ENCODE measurements around the gene LNP1.

The LNP1 gene

GRCh38 chr3:100483529-100483928 lies 82.2 kb downstream of the LNP1 start:
- no peak for DNase-seq

- DNase-seq, result no peak
Observed at GRCh38 chr3:100486808-100487207, 85.5 kb downstream of the LNP1 start.

- no peak for DNase-seq
Observed at GRCh38 chr3:100489118-100489517, 87.8 kb downstream of the LNP1 start.

- DNase-seq, result peak; percentile 88
Observed at GRCh38 chr3:100492059-100493006, 91.0 kb downstream of the LNP1 start, which contains the start of gene TMEM45A. TSS of gene TMEM45A (plus strand) at chr3:100492619. CDS start at chr3:100555212, 62,593 bp downstream.

- DNase-seq, result no peak
Observed at GRCh38 chr3:100496711-100497261, 95.4 kb downstream of the LNP1 start.

- DNase-seq, result no peak
Observed at GRCh38 chr3:100499651-100500050, 98.3 kb downstream of the LNP1 start.

GRCh38 chr3:100500320-100500880 lies 99.1 kb downstream of the LNP1 start:
- DNase-seq, result no peak

GRCh38 chr3:100503448-100503847 lies 102.1 kb downstream of the LNP1 start:
- no peak for DNase-seq
